ENCODE data around the gene HEBP1. TPM values are rescaled to one million over a fixed set of nuclear protein-coding genes. Genes with fewer than 3 reads are reported as not detected.

Gene HEBP1
- total and polyA plus RNA-seq, 5 donors from 2014 or later: 12.1 to 26.3 (median 21.8) TPM

GRCh38 chr12:12946686-12947355, 53.2 kb downstream of the HEBP1 start:
- ATAC-seq (ENCODE audit: low read depth in 2 of 2) (no peak), DNase-seq (no peak)
- H3K27me3 Mint-ChIP-seq: peaks cover 6% of the 10 kb centered on the region
- no peak overlapping the region for H3K27ac Mint-ChIP-seq
- no peak overlapping the region for H3K4me3 Mint-ChIP-seq
- Histone ChIP-seq H3K4me1 (ENCODE audit: control insufficient read depth, insufficient read depth, low read length, poor library complexity, severe bottlenecking) (no peaks in the 10 kb centered on the region), H3K27me3 (ENCODE audit: control insufficient read depth, insufficient read depth, low read length) (no peaks in the 10 kb centered on the region), H3K4me3 (ENCODE audit: low read depth, low read length) (no peak overlapping the region), H3K27ac (ENCODE audit: insufficient read depth, low read length, poor library complexity, severe bottlenecking) (no peak overlapping the region), H3K9me3 (ENCODE audit: control insufficient read depth in 2 of 2, low read length in 2 of 2) (no peaks in the 10 kb centered on the region), H3K36me3 (ENCODE audit: control insufficient read depth, insufficient read depth, low read length) (no peaks in the 10 kb centered on the region)
- H3K4me1 Mint-ChIP-seq: no peaks in the 10 kb centered on the region
- no peaks in the 10 kb centered on the region for H3K36me3 Mint-ChIP-seq
- H3K9me3 Mint-ChIP-seq: no peaks in the 10 kb centered on the region

GRCh38 chr12:12945591-12945990, 54.5 kb downstream of the HEBP1 start:
- Histone ChIP-seq H3K4me3 (ENCODE audit: low read depth, low read length) (no peak overlapping the region), H3K36me3 (ENCODE audit: control insufficient read depth, insufficient read depth, low read length) (no peaks in the 10 kb centered on the region), H3K4me1 (ENCODE audit: control insufficient read depth, insufficient read depth, low read length, poor library complexity, severe bottlenecking) (no peaks in the 10 kb centered on the region), H3K9me3 (ENCODE audit: control insufficient read depth in 2 of 2, low read length in 2 of 2) (no peaks in the 10 kb centered on the region), H3K27ac (ENCODE audit: insufficient read depth, low read length, poor library complexity, severe bottlenecking) (no peak overlapping the region), H3K27me3 (ENCODE audit: control insufficient read depth, insufficient read depth, low read length) (no peaks in the 10 kb centered on the region)
- peaks cover 5% of the 10 kb centered on the region for H3K27me3 Mint-ChIP-seq
- no peak for DNase-seq
- no peak for ATAC-seq (ENCODE audit: low read depth in 2 of 2)
- H3K27ac Mint-ChIP-seq: no peak overlapping the region
- H3K9me3 Mint-ChIP-seq: no peaks in the 10 kb centered on the region
- H3K4me3 Mint-ChIP-seq: no peak overlapping the region
- no peaks in the 10 kb centered on the region for H3K4me1 Mint-ChIP-seq
- H3K36me3 Mint-ChIP-seq: no peaks in the 10 kb centered on the region

GRCh38 chr12:12943586-12944260, 56.3 kb downstream of the HEBP1 start:
- Histone ChIP-seq H3K4me1 (ENCODE audit: control insufficient read depth, insufficient read depth, low read length, poor library complexity, severe bottlenecking) (no peaks in the 10 kb centered on the region), H3K27ac (ENCODE audit: insufficient read depth, low read length, poor library complexity, severe bottlenecking) (no peak overlapping the region), H3K4me3 (ENCODE audit: low read depth, low read length) (no peak overlapping the region), H3K27me3 (ENCODE audit: control insufficient read depth, insufficient read depth, low read length) (no peaks in the 10 kb centered on the region), H3K36me3 (ENCODE audit: control insufficient read depth, insufficient read depth, low read length) (no peaks in the 10 kb centered on the region), H3K9me3 (ENCODE audit: control insufficient read depth in 2 of 2, low read length in 2 of 2) (no peaks in the 10 kb centered on the region)
- Mint-ChIP-seq H3K4me1 (no peaks in the 10 kb centered on the region), H3K27me3 (peaks cover 17% of the 10 kb centered on the region), H3K9me3 (no peaks in the 10 kb centered on the region), H3K4me3 (no peak overlapping the region), H3K27ac (no peak overlapping the region), H3K36me3 (no peaks in the 10 kb centered on the region)
- no peak for DNase-seq
- ATAC-seq (ENCODE audit: low read depth in 2 of 2): no peak

GRCh38 chr12:12941450-12942350, 58.4 kb downstream of the HEBP1 start:
- Mint-ChIP-seq H3K9me3 (no peaks in the 10 kb centered on the region), H3K27ac (peak overlapping the region in 1 of 3 donors; percentile 87), H3K36me3 (no peaks in the 10 kb centered on the region), H3K4me1 (no peaks in the 10 kb centered on the region), H3K4me3 (no peak overlapping the region), H3K27me3 (peaks cover 17% of the 10 kb centered on the region)
- ATAC-seq (ENCODE audit: low read depth in 2 of 2): no peak
- H3K36me3 ChIP-seq (ENCODE audit: control insufficient read depth, insufficient read depth, low read length): no peaks in the 10 kb centered on the region
- no peaks in the 10 kb centered on the region for H3K9me3 ChIP-seq (ENCODE audit: control insufficient read depth in 2 of 2, low read length in 2 of 2)
- no peaks in the 10 kb centered on the region for H3K4me1 ChIP-seq (ENCODE audit: control insufficient read depth, insufficient read depth, low read length, poor library complexity, severe bottlenecking)
- no peak overlapping the region for H3K4me3 ChIP-seq (ENCODE audit: low read depth, low read length)
- H3K27ac ChIP-seq (ENCODE audit: insufficient read depth, low read length, poor library complexity, severe bottlenecking): no peak overlapping the region
- DNase-seq: no peak
- no peaks in the 10 kb centered on the region for H3K27me3 ChIP-seq (ENCODE audit: control insufficient read depth, insufficient read depth, low read length)

- Histone ChIP-seq H3K36me3 (ENCODE audit: control insufficient read depth, insufficient read depth, low read length) (no peaks in the 10 kb centered on the region), H3K9me3 (ENCODE audit: control insufficient read depth in 2 of 2, low read length in 2 of 2) (no peaks in the 10 kb centered on the region), H3K27ac (ENCODE audit: insufficient read depth, low read length, poor library complexity, severe bottlenecking) (no peak overlapping the region), H3K4me1 (ENCODE audit: control insufficient read depth, insufficient read depth, low read length, poor library complexity, severe bottlenecking) (no peaks in the 10 kb centered on the region), H3K27me3 (ENCODE audit: control insufficient read depth, insufficient read depth, low read length) (no peaks in the 10 kb centered on the region), H3K4me3 (ENCODE audit: low read depth, low read length) (no peak overlapping the region)
- H3K4me3 Mint-ChIP-seq: no peak overlapping the region
- DNase-seq (no peak), ATAC-seq (ENCODE audit: low read depth in 2 of 2) (no peak)
- H3K27ac Mint-ChIP-seq: no peak overlapping the region
- no peaks in the 10 kb centered on the region for H3K4me1 Mint-ChIP-seq
- no peaks in the 10 kb centered on the region for H3K9me3 Mint-ChIP-seq
- no peaks in the 10 kb centered on the region for H3K36me3 Mint-ChIP-seq
- H3K27me3 Mint-ChIP-seq: peaks cover 17% of the 10 kb centered on the region
Measured at GRCh38 chr12:12939888-12940287, 60.2 kb downstream of the HEBP1 start.

GRCh38 chr12:12938541-12938940, 61.5 kb downstream of the HEBP1 start:
- H3K27me3 ChIP-seq (ENCODE audit: control insufficient read depth, insufficient read depth, low read length): no peaks in the 10 kb centered on the region
- no peaks in the 10 kb centered on the region for H3K9me3 Mint-ChIP-seq
- ATAC-seq (ENCODE audit: low read depth in 2 of 2): no peak
- H3K4me1 ChIP-seq (ENCODE audit: control insufficient read depth, insufficient read depth, low read length, poor library complexity, severe bottlenecking): no peaks in the 10 kb centered on the region
- no peak overlapping the region for H3K4me3 Mint-ChIP-seq
- DNase-seq: no peak
- no peaks in the 10 kb centered on the region for H3K4me1 Mint-ChIP-seq
- H3K9me3 ChIP-seq (ENCODE audit: control insufficient read depth in 2 of 2, low read length in 2 of 2): no peaks in the 10 kb centered on the region
- no peak overlapping the region for H3K4me3 ChIP-seq (ENCODE audit: low read depth, low read length)
- peaks cover 17% of the 10 kb centered on the region for H3K27me3 Mint-ChIP-seq
- H3K36me3 Mint-ChIP-seq: no peaks in the 10 kb centered on the region
- H3K27ac ChIP-seq (ENCODE audit: insufficient read depth, low read length, poor library complexity, severe bottlenecking): no peak overlapping the region
- no peaks in the 10 kb centered on the region for H3K36me3 ChIP-seq (ENCODE audit: control insufficient read depth, insufficient read depth, low read length)
- H3K27ac Mint-ChIP-seq: no peak overlapping the region

GRCh38 chr12:12936983-12937491, 63.0 kb downstream of the HEBP1 start:
- DNase-seq (no peak), ATAC-seq (ENCODE audit: low read depth in 2 of 2) (no peak)
- Histone ChIP-seq H3K4me1 (ENCODE audit: control insufficient read depth, insufficient read depth, low read length, poor library complexity, severe bottlenecking) (no peaks in the 10 kb centered on the region), H3K27me3 (ENCODE audit: control insufficient read depth, insufficient read depth, low read length) (no peaks in the 10 kb centered on the region), H3K27ac (ENCODE audit: insufficient read depth, low read length, poor library complexity, severe bottlenecking) (no peak overlapping the region), H3K36me3 (ENCODE audit: control insufficient read depth, insufficient read depth, low read length) (no peaks in the 10 kb centered on the region), H3K9me3 (ENCODE audit: control insufficient read depth in 2 of 2, low read length in 2 of 2) (no peaks in the 10 kb centered on the region), H3K4me3 (ENCODE audit: low read depth, low read length) (no peak overlapping the region)
- no peaks in the 10 kb centered on the region for H3K4me1 Mint-ChIP-seq
- H3K27me3 Mint-ChIP-seq: peaks cover 17% of the 10 kb centered on the region
- H3K9me3 Mint-ChIP-seq: no peaks in the 10 kb centered on the region
- no peak overlapping the region for H3K4me3 Mint-ChIP-seq
- no peak overlapping the region for H3K27ac Mint-ChIP-seq
- no peaks in the 10 kb centered on the region for H3K36me3 Mint-ChIP-seq
